ENCODE measurements around the gene CADM1. TPM values are rescaled to one million over a fixed set of nuclear protein-coding genes. Genes with fewer than 3 reads are reported as not detected.

CADM1 gene
- total and polyA plus RNA-seq, 2 donors (not counting 3 experiments of a cell fraction or from before 2014, with no cell fraction given) = 0.52 to 2.6 TPM

DNA sequence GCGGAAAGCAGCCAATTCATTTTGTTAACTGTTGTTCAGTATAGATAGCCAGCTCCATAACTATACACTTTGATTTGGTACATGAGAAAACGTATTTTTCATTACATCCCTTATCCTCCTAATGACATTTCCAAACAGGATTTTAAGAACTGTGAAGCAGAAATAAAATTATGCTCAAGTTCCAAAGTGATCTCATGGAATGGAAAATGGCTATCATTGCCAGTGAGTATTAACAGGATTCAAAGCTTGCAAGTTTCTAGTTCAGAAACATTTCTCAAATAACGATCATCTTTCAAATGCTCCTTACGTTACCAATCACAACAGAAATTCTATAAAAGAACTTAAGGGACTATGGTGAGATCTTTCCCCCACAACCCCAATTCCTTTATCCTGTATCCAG is 53.7 kb downstream of the CADM1 start:
- Histone ChIP-seq H3K36me3 (ENCODE audit: control insufficient read depth in 2 of 2, extremely low read depth in 1 of 2, insufficient read depth in 2 of 2, low read length in 2 of 2) (no peaks in the 10 kb centered on the region), H3K4me1 (ENCODE audit: control insufficient read depth, extremely low read depth, insufficient read depth, low read length) (no peaks in the 10 kb centered on the region), H2AFZ (ENCODE audit: low read depth, low read length) (no peak overlapping the region), H3K9ac (replicated peaks; ENCODE audit: extremely low read depth, insufficient read depth, low read length) (no peak overlapping the region), H3K4me3 (replicated peaks in 1 of 3; ENCODE audit: insufficient read depth in 1 of 3, low read depth in 1 of 3, low read length in 3 of 3) (no peak overlapping the region), H3K27ac (ENCODE audit: insufficient read depth, low read depth, low read length) (no peak overlapping the region), H3K9me1 (replicated peaks; ENCODE audit: control insufficient read depth, extremely low read depth, insufficient read depth, low read length) (no peaks in the 10 kb centered on the region), H3K4me2 (ENCODE audit: insufficient read depth, low read length) (no peak overlapping the region), H3K79me2 (ENCODE audit: control insufficient read depth, insufficient read depth, low read length) (no peaks in the 10 kb centered on the region), H3K27me3 (ENCODE audit: control insufficient read depth in 2 of 2, insufficient read depth in 2 of 2, low read length in 2 of 2) (no peaks in the 10 kb centered on the region), H4K20me1 (replicated peaks; ENCODE audit: control insufficient read depth, extremely low read depth, insufficient read depth, low read length) (no peaks in the 10 kb centered on the region), H3K9me3 (replicated peaks; ENCODE audit: control insufficient read depth, insufficient read depth, low read length) (no peaks in the 10 kb centered on the region)
- CTCF ChIA-PET = no interaction called here
- DNase-seq (ENCODE audit: low read depth, low spot score) (no peak), FAIRE-seq (no peak)
- BruUV-seq (replicated peaks) = no TSS peak
- TF ChIP-seq EZH2 (IDR thresholded peaks at IDR 0.05; ENCODE audit: borderline replicate concordance, low read depth, low read length, severe bottlenecking) (no peak), GATA2 (IDR thresholded peaks at IDR 0.05; ENCODE audit: insufficient read depth, insufficient read length, low read depth, low read length) (no peak), JUN (IDR thresholded peaks at IDR 0.05; ENCODE audit: borderline replicate concordance, insufficient read depth, insufficient read length, low read depth) (no peak), POLR2AphosphoS5 (IDR thresholded peaks at IDR 0.05; ENCODE audit: insufficient read depth, low read depth, low read length) (no peak), POLR2A (IDR thresholded peaks at IDR 0.05; ENCODE audit: low read depth, low read length) (no peak), FOS (IDR thresholded peaks at IDR 0.05; ENCODE audit: borderline replicate concordance, insufficient read depth, low read length) (no peak), MYC (IDR thresholded peaks at IDR 0.05; ENCODE audit: low read depth, low read length) (no peak)
- TF ChIP-seq, protein P1, sequence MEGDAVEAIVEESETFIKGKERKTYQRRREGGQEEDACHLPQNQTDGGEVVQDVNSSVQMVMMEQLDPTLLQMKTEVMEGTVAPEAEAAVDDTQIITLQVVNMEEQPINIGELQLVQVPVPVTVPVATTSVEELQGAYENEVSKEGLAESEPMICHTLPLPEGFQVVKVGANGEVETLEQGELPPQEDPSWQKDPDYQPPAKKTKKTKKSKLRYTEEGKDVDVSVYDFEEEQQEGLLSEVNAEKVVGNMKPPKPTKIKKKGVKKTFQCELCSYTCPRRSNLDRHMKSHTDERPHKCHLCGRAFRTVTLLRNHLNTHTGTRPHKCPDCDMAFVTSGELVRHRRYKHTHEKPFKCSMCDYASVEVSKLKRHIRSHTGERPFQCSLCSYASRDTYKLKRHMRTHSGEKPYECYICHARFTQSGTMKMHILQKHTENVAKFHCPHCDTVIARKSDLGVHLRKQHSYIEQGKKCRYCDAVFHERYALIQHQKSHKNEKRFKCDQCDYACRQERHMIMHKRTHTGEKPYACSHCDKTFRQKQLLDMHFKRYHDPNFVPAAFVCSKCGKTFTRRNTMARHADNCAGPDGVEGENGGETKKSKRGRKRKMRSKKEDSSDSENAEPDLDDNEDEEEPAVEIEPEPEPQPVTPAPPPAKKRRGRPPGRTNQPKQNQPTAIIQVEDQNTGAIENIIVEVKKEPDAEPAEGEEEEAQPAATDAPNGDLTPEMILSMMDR (IDR thresholded peaks at IDR 0.05; ENCODE audit: extremely low read depth in 1 of 2, insufficient read depth in 1 of 2, low read depth in 1 of 2, low read length in 2 of 2) = no peak
- TF ChIP-seq, protein P2, sequence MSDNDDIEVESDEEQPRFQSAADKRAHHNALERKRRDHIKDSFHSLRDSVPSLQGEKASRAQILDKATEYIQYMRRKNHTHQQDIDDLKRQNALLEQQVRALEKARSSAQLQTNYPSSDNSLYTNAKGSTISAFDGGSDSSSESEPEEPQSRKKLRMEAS (IDR thresholded peaks at IDR 0.05; ENCODE audit: insufficient read depth, insufficient read length) = no peak
- intact Hi-C loops (cut with micrococcal nuclease) = no loop called here
- POLR2A ChIA-PET = no interaction called here
- dilution Hi-C loops (cut with MboI; ENCODE audit: extremely low pct_ligation_motif_present, low sequenced_read_pairs) = no loop called here
